WTC11 (cell line): ENCODE data around the gene TSEN54. TPM values are rescaled to one million over a fixed set of nuclear protein-coding genes. Genes with fewer than 3 reads are reported as not detected.
"Not testable (repeated sequence)": the region's sequence is repeated elsewhere in the genome, so short reads cannot be mapped to it uniquely, and the experiment has no call there.

Experiments used
- ATAC-seq: fragments of 200-7000 bp; cut with Tn5 transposase; 2 replicates; pipeline ENCODE4 v1.10.0; 2021; ENCODE audit warnings: mild to moderate bottlenecking, moderate library complexity
- CTCF ChIA-PET: fragments of 300-600 bp; sonication (Branson Sonifier 250); formaldehyde crosslinking; loops from one replicate; lab custom pipeline; 2021; ENCODE audit warnings: antibody characterized with exemption; lab: Charles Lee
- POLR2A ChIA-PET: fragments of 350-600 bp; sonication (Branson Sonifier 250); formaldehyde crosslinking; loops from one replicate; lab custom pipeline; 2021; ENCODE audit warnings: antibody characterized with exemption; lab: Charles Lee
- DNase-seq: peaks from one replicate; pipeline ENCODE4 v3.0.0; 2021; ENCODE audit warnings: low spot score
- H3K27ac Mint-ChIP-seq: 2 replicates; pipeline ENCODE4 v1.8.0; 2021; ENCODE audit warnings: mixed read lengths
- H3K27me3 Mint-ChIP-seq: 2 replicates; pipeline ENCODE4 v1.8.0; 2021; ENCODE audit warnings: low read depth, mild to moderate bottlenecking, moderate library complexity, mixed read lengths
- H3K36me3 Mint-ChIP-seq: 2 replicates; pipeline ENCODE4 v1.8.0; 2021; ENCODE audit warnings: mixed read lengths
- H3K4me1 Mint-ChIP-seq: 2 replicates; pipeline ENCODE4 v1.8.0; 2022; ENCODE audit warnings: mixed read lengths
- H3K4me3 Mint-ChIP-seq: 2 replicates; pipeline ENCODE4 v1.8.0; 2021; ENCODE audit warnings: mild to moderate bottlenecking, moderate library complexity, mixed read lengths
- H3K9me3 Mint-ChIP-seq: 2 replicates; pipeline ENCODE4 v1.8.0; 2021; ENCODE audit warnings: mixed read lengths
- ATF1 ChIP-seq: sonication (generic); formaldehyde crosslinking; IDR thresholded peaks from 2 replicates; pipeline ENCODE4 v1.8.1; 2023; ENCODE audit warnings: mild to moderate bottlenecking, moderate library complexity, missing genetic modification reagents
- CTCF ChIP-seq: fragments of 200-600 bp; IDR thresholded peaks from 2 replicates; pipeline ENCODE4 v1.8.0; 2022; ENCODE audit warnings: antibody characterized with exemption
- ELF4 ChIP-seq: sonication (generic); formaldehyde crosslinking; IDR thresholded peaks from 2 replicates; pipeline ENCODE4 v1.8.1; 2022; ENCODE audit warnings: low read depth, mild to moderate bottlenecking, moderate library complexity, missing genetic modification reagents
- ESRRA ChIP-seq: sonication (generic); formaldehyde crosslinking; IDR thresholded peaks from 2 replicates; pipeline ENCODE4 v1.8.1; 2022; ENCODE audit warnings: mild to moderate bottlenecking, missing genetic modification reagents, borderline replicate concordance
- GRHL2 ChIP-seq: fragments of 250-450 bp; sonication (Bioruptor Pico); IDR thresholded peaks from 2 replicates; pipeline ENCODE4 v1.8.0; 2022; ENCODE audit warnings: mild to moderate bottlenecking, moderate library complexity; ENCODE audit not compliant: insufficient replicate concordance, severe bottlenecking
- IRF1 ChIP-seq: sonication (generic); formaldehyde crosslinking; IDR thresholded peaks from 2 replicates; pipeline ENCODE4 v1.8.0; 2023; ENCODE audit warnings: missing genetic modification reagents
- MLX ChIP-seq: sonication (generic); formaldehyde crosslinking; IDR thresholded peaks from 2 replicates; pipeline ENCODE4 v1.8.1; 2023; ENCODE audit warnings: mild to moderate bottlenecking, missing genetic modification reagents, moderate library complexity
- RELA ChIP-seq: sonication (generic); formaldehyde crosslinking; IDR thresholded peaks from 2 replicates; pipeline ENCODE4 v1.8.1; 2022; ENCODE audit warnings: missing genetic modification reagents, mild to moderate bottlenecking, borderline replicate concordance
- SMAD4 ChIP-seq: sonication (generic); formaldehyde crosslinking; IDR thresholded peaks from 2 replicates; pipeline ENCODE4 v1.8.0; 2022; ENCODE audit warnings: mild to moderate bottlenecking, missing genetic modification reagents
- ZNF138 ChIP-seq: sonication (generic); formaldehyde crosslinking; conservative IDR thresholded peaks from 2 replicates; pipeline ENCODE4 v1.8.1; 2022; ENCODE audit warnings: mild to moderate bottlenecking, moderate library complexity, missing genetic modification reagents
- ZNF396 ChIP-seq: fragments of 250-450 bp; sonication (Bioruptor Pico); IDR thresholded peaks from 2 replicates; pipeline ENCODE4 v1.8.0; 2021; ENCODE audit warnings: mild to moderate bottlenecking, moderate library complexity, borderline replicate concordance
- ZNF423 ChIP-seq: fragments of 250-450 bp; sonication (Bioruptor Pico); IDR thresholded peaks from 2 replicates; pipeline ENCODE4 v2.1.2; 2022; ENCODE audit warnings: mild to moderate bottlenecking, moderate library complexity
- ZNF425 ChIP-seq: fragments of 250-450 bp; sonication (Bioruptor Pico); conservative IDR thresholded peaks from 2 replicates; pipeline ENCODE4 v1.9.0; 2021; ENCODE audit warnings: mild to moderate bottlenecking
- total RNA-seq: library from RNA; stranded (reverse); gene quantifications from 3 replicates; pipeline ENCODE4 v1.2.3, GENCODE V29; 2021

TSEN54 gene
- total RNA-seq, 1 experiment from 2014 or later, result 53.4 TPM

- TF ChIP-seq ZNF396 (CRISPR knock-in tag), result no peak
Observed at GRCh38 chr17:75476271-75476671, 40.1 kb upstream of the TSEN54 start (continued).

DNA sequence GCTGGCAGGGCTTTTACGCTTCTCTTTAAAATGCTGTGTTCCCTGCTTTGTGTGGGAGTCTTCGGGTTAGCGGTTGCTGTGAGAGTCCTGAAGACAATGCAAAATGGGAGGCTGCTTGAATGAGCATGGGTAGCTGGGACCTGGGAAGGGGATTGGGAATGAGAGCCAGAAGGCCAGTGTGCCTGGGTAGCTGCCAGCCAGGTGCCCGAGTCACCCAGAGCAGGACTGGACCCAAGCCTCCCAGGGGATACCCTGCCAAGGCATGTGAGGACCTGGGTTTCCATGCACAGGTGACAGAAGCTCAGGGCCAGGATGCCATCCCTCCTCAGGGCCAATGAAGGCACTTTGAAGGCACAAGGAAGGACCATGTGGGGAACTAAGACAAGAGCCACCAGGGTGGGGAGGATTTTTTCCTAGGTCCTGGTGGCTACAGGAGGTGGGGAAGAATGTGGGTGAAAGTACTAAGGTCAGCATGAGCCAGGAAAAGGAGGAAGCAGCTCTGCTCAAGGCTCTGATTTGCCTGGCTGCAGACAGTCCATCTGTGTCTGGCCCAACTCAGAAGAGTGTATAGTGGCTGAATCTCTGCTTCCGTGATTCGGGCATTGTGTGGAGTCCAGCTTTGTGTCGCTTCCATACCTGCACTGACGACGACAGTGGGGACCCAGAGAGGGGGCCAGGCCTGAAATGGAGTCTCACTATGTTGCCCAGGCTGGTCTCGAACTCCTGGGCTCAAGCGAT, 39.4 kb upstream of the TSEN54 start:
- no peak for TF ChIP-seq MLX (CRISPR knock-in tag)
- no peak for TF ChIP-seq CTCF
- TF ChIP-seq ELF4 (CRISPR knock-in tag), result no peak
- TF ChIP-seq ATF1, result no peak
- TF ChIP-seq IRF1 (CRISPR knock-in tag), result no peak
- TF ChIP-seq GRHL2, result no peak
- no peak for TF ChIP-seq ZNF425
- no peak for TF ChIP-seq SMAD4
- TF ChIP-seq ZNF396 (CRISPR knock-in tag), result no peak
- no peaks in the 10 kb centered on the region; the same call in 1 of the 2 replicates for H3K36me3 Mint-ChIP-seq
- DNase-seq (no peak), ATAC-seq (no peak)
- H3K4me1 Mint-ChIP-seq, result peaks cover 7% of the 10 kb centered on the region
- peak overlapping the region; percentile 8; the same call in 1 of the 2 replicates for H3K27ac Mint-ChIP-seq
- H3K4me3 Mint-ChIP-seq, result no peak overlapping the region
- ChIA-PET CTCF (interaction anchor here (0.8 to 1.7 kb wide), 5 partner anchors 22 to 206 kb away, joined by 3 to 6 read pairs (median 4); partner anchors contain the start of gene MIF4GD), POLR2A (no interaction called here)
- no peaks in the 10 kb centered on the region for H3K9me3 Mint-ChIP-seq
- no peaks in the 10 kb centered on the region for H3K27me3 Mint-ChIP-seq

DNA sequence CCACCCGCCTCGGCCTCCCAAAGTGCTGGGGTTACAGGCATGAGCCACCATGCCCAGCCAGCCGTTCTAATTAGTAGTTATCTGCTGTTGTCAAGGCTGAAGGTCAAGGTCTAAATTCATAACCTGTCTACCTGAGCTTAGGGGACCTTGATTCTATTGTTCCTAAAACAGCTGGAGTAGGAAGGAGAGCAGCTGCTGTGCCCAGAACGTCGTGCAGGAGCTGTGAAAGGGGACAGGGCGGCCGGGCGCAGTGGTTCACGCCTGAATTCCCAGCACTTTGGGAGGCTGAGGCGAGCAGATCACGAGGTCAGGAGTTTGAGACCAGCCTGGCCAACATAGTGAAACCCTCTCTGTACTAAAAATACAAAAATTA, 38.9 kb upstream of the TSEN54 start:
- H3K4me1 Mint-ChIP-seq, ATAC-seq, POLR2A ChIA-PET, H3K9me3 Mint-ChIP-seq, H3K36me3 Mint-ChIP-seq, DNase-seq, H3K27me3 Mint-ChIP-seq, H3K4me3 Mint-ChIP-seq: not testable (repeated sequence)
- CTCF ChIA-PET, result interaction anchor here (0.8 to 1.3 kb wide), 3 partner anchors 65 to 207 kb away, joined by 3 to 6 read pairs (median 4); partner anchors contain the start of gene MIF4GD
- 0 out of 2 replicates have a peak overlapping the region, but pooled peaks have one; percentile 58 for H3K27ac Mint-ChIP-seq

- Mint-ChIP-seq H3K36me3 (no peaks in the 10 kb centered on the region), H3K4me1 (peaks cover 7% of the 10 kb centered on the region)
Observed at GRCh38 chr17:75478508-75478907, 37.8 kb upstream of the TSEN54 start.

More at GRCh38 chr17:75478508-75478907, 37.8 kb upstream of the TSEN54 start:
- no peak for DNase-seq
- ATAC-seq, result peak; percentile 37
- Mint-ChIP-seq H3K9me3 (no peaks in the 10 kb centered on the region), H3K27me3 (no peaks in the 10 kb centered on the region), H3K4me3 (no peak overlapping the region), H3K27ac (peak overlapping the region; percentile 84)
- ChIA-PET CTCF (interaction anchor here (0.6 to 1.8 kb wide), 8 partner anchors 25 to 1371 kb away, joined by 3 to 6 read pairs (median 4); partner anchors contain the start of gene MIF4GD), POLR2A (interaction anchor here (0.7 kb wide), 1 partner anchor 30 kb away, joined by 6 read pairs; no protein-coding TSS in a partner anchor)
- TF ChIP-seq ESRRA (no peak), ZNF138 (CRISPR knock-in tag) (no peak), ZNF423 (CRISPR knock-in tag) (no peak), RELA (CRISPR knock-in tag) (no peak)
